SHP77 (cell line): ENCODE data around the gene CPNE1.

Experiments
- DNase-seq, 2 experiments: peaks; one replicate each; lab custom pipeline; 2025; lab: John Stamatoyannopoulos, UW

Gene CPNE1

DNA sequence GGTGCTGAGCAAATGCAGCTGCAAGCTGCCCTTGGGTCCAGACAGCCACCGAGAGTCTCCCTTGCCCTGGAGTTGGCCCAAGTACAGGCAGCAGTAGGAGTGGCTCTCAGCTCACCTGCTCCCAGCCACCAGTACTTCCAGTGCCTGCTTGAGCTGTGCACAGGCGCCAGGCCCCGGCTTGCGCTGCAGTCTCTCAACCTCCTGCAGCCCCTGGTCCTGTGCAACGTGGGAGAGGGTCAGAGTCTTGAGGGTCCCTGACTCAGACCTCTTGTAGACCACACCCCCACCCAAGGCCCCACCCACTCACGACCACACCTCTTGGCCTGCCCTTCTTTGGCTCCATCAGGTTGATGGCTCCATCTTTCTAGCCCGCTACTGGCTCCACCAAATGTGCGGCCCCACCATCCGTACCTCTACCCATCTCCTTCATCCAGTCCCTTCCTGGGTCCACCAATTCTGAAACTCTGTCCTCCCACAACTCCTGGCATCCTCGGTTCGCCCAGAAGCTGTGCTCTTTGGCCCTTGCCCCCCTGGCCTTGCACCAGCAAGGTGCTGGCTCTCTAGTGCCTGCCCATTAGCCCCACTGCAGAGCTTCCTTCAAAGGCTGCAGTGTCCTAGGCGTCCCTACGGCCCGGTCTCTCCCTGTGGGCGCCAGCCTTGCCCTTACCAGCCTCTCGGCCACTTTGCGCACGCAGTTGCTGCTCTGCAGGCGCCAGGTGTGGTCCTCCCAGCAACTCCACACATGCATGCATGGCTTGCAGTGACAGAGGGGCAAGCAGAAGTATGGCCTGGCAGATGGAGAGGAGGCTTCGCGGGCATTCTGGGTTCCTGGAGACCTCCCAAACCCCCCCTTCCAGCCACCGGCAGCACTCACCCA is 65.6 kb downstream of the CPNE1 start:
- no peak for DNase-seq

DNA sequence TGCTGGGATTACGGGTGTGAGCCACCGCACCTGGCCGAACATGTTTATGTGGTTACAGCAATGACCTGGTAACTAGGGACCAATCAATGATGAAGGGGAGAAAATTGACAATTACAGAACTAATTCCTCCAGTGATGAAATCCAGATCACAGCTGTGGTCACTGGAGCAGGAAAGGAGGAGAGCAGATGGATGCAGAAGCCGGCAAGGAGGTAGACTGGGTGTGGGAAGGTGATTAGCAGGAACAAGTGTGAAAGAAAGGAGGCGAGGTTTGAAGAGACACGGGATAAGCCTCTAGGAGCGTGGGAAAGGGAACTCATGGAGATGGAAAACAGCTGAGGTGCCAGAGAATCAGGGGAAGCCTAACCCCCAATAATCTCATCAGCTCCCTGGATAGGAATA is 66.2 kb downstream of the CPNE1 start:
- DNase-seq: no peak

DNA sequence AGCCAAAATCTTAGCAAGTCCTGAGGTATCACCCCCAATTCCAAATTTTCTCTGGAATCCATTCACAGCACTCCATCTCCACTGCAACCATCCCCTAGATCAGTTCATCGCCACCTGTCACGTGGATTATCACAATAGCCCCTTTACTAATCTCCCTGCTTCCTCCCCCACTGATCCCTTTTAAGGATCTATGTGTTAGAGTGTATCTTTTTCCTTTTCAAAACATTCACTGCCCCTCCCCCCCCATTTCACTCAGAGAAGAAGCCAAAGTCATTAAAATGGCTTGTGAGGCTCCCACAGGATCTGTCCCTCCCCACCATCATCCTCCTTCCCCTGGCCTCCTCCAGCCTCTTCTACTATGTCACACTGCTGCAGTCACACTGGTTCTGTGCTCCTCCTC is 67.5 kb downstream of the CPNE1 start:
- no peak for DNase-seq

DNA sequence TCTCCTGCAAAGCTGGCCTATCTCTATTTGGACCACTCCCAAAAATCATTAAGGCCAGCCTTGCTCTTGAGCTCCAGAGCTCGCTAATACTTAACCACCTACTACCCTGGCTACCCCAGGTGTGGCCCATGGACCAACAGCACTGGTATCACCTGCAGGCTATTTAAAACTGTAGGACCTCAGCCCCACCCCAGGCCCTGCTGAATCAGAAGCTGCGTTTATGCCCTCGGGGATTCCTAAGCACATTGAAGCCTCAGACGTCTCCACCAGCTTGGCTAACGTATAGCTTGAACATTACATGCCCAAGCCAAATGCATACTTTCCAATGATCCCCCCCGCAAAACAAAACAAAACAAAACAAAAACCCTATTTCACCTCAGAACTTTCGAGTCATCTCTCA is 68.8 kb downstream of the CPNE1 start:
- DNase-seq: no peak

DNA sequence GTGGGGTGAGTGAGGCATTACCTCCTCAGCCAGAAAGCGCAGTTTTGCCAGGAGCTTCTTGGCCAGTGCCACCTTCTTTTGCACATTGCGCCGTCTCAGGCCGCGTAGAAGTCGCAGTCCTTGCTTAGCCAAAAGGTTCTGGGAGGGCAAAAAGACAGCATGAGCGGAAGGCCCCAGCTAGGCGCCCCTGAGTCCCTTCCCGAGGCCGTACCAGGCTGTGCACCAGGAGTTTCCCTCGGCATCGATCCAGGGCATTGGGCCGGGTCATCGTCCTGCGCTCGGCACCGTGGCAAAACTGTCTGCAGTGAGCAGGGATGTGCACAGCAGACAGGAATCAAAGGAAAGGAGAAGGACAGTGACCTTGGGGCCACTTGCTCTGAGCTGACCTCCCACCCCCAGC is 69.2 kb downstream of the CPNE1 start:
- DNase-seq: no peak

DNA sequence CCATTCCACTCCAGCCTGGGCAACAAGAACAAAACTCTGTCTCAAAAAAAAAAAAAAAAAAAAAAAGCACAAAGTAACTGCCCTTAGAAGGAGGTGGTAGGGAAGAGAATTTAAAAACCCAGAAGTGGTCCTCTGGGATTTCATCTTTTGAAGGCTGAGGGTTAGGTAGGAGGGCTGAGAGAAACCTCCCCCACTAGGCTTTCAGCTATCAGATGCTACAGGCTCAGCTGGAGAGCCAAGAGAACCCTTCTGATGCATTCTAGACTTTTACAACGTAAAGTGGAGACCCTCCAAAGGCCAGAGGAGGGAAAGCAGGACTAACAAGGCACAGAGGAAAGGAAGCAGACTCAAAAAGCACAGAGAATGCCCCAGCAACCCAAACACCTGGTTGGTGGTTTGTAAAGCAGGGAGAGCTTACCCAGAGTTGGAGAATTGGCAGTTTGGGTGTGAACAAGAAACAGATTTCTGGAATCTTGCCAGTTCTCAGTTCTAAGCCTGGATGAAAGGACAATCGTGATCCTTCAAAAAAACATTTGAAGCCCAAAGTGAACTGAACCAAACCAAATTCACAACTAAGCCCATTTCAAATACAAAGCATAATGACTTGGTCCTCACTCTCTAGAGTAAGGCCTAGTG is 72.2 kb downstream of the CPNE1 start:
- no peak for DNase-seq

DNA sequence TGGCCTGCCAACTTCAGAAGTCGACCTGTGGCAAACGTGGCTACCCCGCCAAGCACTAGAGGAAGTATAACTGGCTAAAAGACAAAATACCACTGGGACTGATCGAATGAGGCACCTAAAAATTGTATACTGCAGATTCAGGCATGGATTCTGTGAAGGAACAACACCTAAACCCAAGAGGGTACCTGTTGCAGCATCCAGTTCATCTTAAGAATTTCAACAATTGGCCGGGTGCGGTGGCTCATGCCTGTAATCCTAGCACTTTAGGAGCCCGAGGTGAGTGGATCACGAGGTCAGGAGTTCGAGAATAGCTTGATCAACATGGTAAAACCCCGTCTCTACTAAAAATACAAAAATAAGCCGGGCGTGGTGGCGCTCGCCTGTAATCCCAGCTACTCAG is 76.3 kb downstream of the CPNE1 start:
- no peak for DNase-seq

DNA sequence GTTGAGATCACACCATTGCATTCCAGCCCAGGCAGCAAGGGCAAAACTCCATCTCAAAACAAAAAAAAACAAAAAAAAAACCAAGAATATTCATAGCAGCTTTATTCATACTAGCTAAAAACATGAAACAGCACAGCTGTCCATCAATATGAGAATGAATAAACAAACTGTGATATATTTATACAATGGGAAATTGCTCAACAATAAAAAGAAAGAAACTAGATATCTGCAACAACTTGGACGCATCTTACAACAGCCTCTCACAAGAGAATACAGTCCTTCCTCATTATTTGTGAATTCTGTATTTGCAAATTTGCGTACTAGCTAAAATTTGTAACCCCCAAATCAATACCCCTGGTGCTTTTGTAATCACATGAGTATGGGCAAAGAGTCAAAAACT is 77.3 kb downstream of the CPNE1 start:
- no peak for DNase-seq

DNA sequence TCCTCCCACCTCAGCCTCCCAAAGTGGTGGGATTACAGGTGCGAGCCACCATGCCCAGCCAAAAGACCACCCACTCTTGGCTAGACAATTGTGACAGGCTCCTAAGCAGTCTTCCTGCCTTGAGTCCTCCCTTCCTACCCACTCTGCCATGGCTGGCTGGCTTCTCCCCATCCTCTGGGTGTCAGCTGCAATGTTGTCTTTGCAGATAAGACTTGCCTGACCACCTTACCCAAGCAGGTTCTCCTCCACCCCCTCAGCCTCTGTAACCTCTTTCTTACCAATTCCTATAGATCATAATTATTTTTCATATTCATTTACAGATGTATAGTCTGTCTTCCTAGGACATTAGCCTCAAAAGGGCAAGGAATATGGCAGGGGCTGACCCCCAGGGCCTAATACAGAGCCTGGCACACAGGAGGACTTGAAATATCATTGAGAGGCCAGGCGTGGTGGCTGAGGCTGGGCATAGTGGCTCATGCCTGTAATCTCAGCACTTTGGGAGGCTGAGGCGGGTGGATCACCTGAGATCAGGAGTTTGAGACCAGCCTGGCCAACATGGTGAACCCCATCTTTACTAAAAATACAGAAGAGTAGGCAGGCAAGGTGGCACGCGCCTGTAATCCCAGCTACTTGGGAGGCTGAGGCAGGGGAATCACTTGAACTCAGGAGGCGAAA is 77.8 kb downstream of the CPNE1 start:
- no peak for DNase-seq

DNA sequence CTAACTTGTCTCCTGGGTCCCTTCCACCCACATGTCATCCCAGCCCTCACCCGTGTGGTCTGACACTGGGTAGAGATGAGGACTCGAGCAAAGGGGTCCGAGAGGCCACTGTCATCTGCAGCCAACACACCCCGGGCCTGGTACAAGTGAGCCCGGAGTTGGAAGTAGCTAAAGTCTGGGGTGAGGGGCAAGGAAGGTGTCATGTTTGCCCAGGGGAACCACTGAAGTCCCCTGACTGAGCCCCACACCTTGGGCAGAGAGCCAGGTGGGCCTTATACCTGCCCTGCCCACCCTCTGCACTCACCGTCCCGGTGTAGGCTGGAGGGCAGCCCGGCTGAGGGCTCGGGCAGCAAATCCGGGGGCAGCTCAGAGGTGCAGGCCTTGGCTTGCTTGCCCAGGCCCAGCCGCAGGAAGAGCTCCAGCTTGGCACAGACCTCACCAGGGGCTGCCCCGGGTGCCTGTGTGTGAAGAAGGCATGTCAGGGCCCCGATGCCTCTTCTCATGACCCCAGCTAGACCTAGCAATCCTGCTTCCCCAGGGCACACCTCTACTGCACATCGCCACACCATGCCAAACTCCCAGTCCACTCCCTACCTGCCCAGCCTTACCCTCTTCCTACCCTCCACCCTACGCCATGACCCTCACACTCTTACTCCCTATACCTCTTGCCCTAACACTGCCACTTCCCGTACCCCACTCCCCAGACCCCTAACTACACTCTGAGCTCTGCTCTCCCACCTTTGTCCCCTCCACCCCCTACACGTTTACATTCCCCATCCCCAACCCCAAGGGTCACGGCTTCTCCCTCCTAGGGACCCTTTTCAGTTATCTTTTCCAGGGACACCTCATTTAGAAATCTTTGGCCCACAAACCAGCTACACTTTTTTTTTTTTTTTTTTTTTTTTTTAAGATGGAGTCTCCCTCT is 80.8 kb downstream of the CPNE1 start:
- no peak for DNase-seq

DNA sequence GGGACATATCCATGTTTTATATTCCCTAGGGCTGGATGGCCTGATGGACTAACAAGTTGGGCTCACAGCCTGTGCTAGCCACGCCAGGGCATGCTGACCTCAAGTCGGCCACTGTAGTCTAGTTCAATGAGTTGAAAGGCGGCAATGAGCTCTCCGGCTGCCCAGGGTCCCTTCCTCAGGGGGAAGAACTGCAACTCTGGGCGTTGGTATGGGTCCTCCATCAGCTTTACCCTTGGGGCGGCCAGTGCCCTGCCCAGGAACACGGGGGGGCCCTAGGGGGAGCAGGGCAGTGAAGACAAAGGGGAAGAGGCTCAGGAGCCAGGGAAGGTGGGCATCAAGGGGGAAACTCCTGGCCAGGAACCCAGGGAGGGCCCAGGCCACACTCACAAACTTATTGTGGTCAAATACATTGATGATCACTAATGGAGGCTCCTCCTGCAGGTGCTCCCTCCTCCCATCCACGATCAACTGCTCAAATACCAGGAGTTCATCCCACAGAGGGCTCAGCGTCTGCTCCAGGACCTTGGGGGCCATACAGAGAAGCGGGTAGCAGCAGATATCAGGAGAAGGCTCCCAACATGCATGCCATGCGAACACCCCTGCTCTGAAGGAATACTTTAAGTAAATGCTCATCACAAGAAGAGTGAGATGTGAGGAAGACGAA is 81.8 kb downstream of the CPNE1 start:
- no peak for DNase-seq

DNA sequence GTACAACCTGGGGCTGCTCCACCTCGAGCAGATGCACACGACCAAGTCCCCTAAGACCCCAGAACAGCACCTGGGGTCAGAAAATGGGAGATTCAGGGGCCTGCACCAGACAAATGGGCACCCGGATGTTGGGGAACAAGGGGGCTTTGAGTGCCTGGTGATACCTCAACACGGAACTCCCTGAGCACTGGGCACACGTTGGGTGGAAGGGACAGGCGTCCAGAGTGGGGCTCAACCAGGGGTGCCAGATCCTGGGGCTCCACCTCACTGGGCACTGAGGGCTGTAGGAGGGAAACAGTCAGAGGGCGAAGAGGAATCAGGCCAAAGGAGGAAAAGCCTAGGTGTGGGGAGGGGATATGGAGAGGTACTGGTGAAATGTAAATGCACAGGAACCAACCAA is 82.6 kb downstream of the CPNE1 start:
- no peak for DNase-seq

DNA sequence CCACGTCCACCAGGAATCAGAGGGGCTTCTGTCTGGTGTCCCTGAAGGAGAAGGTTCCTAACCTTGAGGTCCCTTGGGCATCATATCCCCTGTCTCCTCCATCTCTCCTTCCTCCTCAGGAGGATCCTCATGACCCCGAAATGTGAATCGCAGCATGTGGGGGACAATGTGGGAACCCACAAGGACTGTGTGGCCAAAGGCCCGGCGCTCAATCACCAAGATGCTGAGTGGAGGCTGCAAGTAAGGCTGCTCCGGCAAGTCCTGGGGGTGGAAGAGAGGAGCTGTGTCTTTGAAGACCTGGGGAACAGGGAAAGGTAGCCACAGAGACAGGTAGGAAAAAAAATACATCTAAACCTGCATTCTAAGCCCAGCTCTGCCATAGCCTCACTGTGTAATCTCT is 85.5 kb downstream of the CPNE1 start:
- no peak for DNase-seq

DNA sequence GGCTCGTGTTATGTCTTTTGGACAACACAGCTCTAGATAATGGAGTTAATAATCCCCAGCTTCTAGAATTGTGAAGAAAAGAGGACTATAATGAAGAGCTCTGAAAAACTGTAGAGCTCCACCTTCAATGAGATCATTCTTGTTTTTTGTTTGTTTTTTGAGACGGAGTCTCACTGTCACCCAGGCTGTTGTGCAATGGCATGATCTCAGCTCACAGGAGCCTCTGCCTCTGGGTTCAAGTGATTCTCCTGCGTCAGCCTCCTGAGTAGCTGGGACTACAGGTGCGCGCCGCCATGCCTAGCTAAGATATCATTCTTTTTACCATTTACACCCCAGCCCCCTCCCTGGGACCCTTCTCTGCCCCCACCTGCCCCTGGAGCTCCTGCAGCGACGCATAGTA is 86.2 kb downstream of the CPNE1 start:
- no peak for DNase-seq

DNA sequence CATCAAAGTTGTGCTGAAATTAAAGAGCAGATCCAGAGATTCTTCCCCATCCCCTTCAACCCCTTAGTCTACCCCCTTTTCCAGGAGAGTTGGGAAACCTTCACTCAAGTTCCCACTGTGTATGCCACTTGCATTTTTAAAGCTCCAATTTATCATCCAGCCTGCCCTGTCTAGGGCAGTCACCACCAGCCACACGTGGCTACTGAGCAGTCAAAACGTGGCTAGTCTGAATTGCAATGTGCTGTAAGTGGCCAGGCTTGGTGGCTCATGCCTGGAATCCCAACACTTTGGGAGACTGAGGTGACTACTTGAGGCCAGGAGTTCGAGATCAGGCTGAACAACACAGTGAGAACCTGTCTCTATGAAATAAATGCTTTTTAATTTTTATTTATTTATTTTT is 87.9 kb downstream of the CPNE1 start:
- DNase-seq: no peak
